ENCODE data around the gene SLC25A4. TPM values are rescaled to one million over a fixed set of nuclear protein-coding genes. Genes with fewer than 3 reads are reported as not detected.

The SLC25A4 gene
- total RNA-seq, 1 donor from 2014 or later, result 2.7 TPM

GRCh38 chr4:185151296-185151695 is 8.2 kb downstream of the SLC25A4 start:
- peaks cover 2% of the 10 kb centered on the region for H3K27me3 Mint-ChIP-seq (ENCODE audit: insufficient read depth)

GRCh38 chr4:185165605-185166063 is 22.6 kb downstream of the SLC25A4 start:
- peaks cover 20% of the 10 kb centered on the region for H3K4me1 Mint-ChIP-seq (ENCODE audit: low read depth)
- H3K27me3 Mint-ChIP-seq (ENCODE audit: insufficient read depth), result peaks cover 32% of the 10 kb centered on the region
- no peak overlapping the region for H3K4me3 Mint-ChIP-seq
- intact Hi-C loops (cut with micrococcal nuclease), result loop anchor here (1.0 to 10.0 kb wide), 7 partner anchors 15 to 432 kb away; partner anchors contain the start of genes ACSL1, ANKRD37 and SLC25A4
- DNase-seq (ENCODE audit: low spot score), result no peak
- peaks cover 55% of the 10 kb centered on the region for H3K36me3 Mint-ChIP-seq (ENCODE audit: low read depth)
- H3K9me3 Mint-ChIP-seq, result no peaks in the 10 kb centered on the region
- H3K27ac Mint-ChIP-seq, result peak overlapping the region; percentile 80

More at GRCh38 chr4:185151296-185151695, 8.2 kb downstream of the SLC25A4 start:
- no peak overlapping the region for H3K27ac Mint-ChIP-seq
- no peak for DNase-seq (ENCODE audit: low spot score)
- peaks cover 18% of the 10 kb centered on the region for H3K36me3 Mint-ChIP-seq (ENCODE audit: low read depth)
- H3K9me3 Mint-ChIP-seq, result no peaks in the 10 kb centered on the region
- no peak overlapping the region for H3K4me3 Mint-ChIP-seq
- no peaks in the 10 kb centered on the region for H3K4me1 Mint-ChIP-seq (ENCODE audit: low read depth)
- intact Hi-C loops (cut with micrococcal nuclease), result no loop called here

- intact Hi-C loops (cut with micrococcal nuclease), result loop anchor here (10.0 kb wide), 1 partner anchor 342 kb away; the partner anchor contains the start of gene ACSL1
- Mint-ChIP-seq H3K36me3 (ENCODE audit: low read depth) (peaks cover 51% of the 10 kb centered on the region), H3K9me3 (no peaks in the 10 kb centered on the region), H3K4me3 (no peak overlapping the region), H3K27me3 (ENCODE audit: insufficient read depth) (peaks cover 27% of the 10 kb centered on the region), H3K4me1 (ENCODE audit: low read depth) (peaks cover 20% of the 10 kb centered on the region), H3K27ac (no peak overlapping the region)
- DNase-seq (ENCODE audit: low spot score), result no peak
Observed at GRCh38 chr4:185167234-185167633, 24.2 kb downstream of the SLC25A4 start.

GRCh38 chr4:185171373-185172071 is 28.5 kb downstream of the SLC25A4 start:
- no peak overlapping the region for H3K27ac Mint-ChIP-seq
- H3K4me1 Mint-ChIP-seq (ENCODE audit: low read depth), result no peaks in the 10 kb centered on the region
- peaks cover 7% of the 10 kb centered on the region for H3K27me3 Mint-ChIP-seq (ENCODE audit: insufficient read depth)
- H3K36me3 Mint-ChIP-seq (ENCODE audit: low read depth), result peaks cover 47% of the 10 kb centered on the region
- no peak overlapping the region for H3K4me3 Mint-ChIP-seq
- DNase-seq (ENCODE audit: low spot score), result no peak
- H3K9me3 Mint-ChIP-seq, result no peaks in the 10 kb centered on the region
- intact Hi-C loops (cut with micrococcal nuclease), result no loop called here

GRCh38 chr4:185179488-185179887 is 36.4 kb downstream of the SLC25A4 start:
- Mint-ChIP-seq H3K27ac (no peak overlapping the region), H3K9me3 (no peaks in the 10 kb centered on the region), H3K4me3 (no peak overlapping the region), H3K27me3 (ENCODE audit: insufficient read depth) (no peaks in the 10 kb centered on the region), H3K36me3 (ENCODE audit: low read depth) (peaks cover 17% of the 10 kb centered on the region), H3K4me1 (ENCODE audit: low read depth) (peaks cover 21% of the 10 kb centered on the region)
- no peak for DNase-seq (ENCODE audit: low spot score)
- intact Hi-C loops (cut with micrococcal nuclease), result no loop called here

- no peak for DNase-seq (ENCODE audit: low spot score)
- Mint-ChIP-seq H3K27me3 (ENCODE audit: insufficient read depth) (no peaks in the 10 kb centered on the region), H3K27ac (no peak overlapping the region), H3K4me1 (ENCODE audit: low read depth) (peaks cover 21% of the 10 kb centered on the region), H3K4me3 (no peak overlapping the region), H3K36me3 (ENCODE audit: low read depth) (peaks cover 12% of the 10 kb centered on the region), H3K9me3 (no peaks in the 10 kb centered on the region)
- intact Hi-C loops (cut with micrococcal nuclease), result loop anchor here (2.0 kb wide), 1 partner anchor 39 kb away; the partner anchor contains the start of gene SLC25A4
Observed at GRCh38 chr4:185182239-185182638, 39.2 kb downstream of the SLC25A4 start.

GRCh38 chr4:185183622-185184281 is 40.7 kb downstream of the SLC25A4 start:
- Mint-ChIP-seq H3K36me3 (ENCODE audit: low read depth) (peaks cover 15% of the 10 kb centered on the region), H3K4me3 (no peak overlapping the region), H3K27ac (no peak overlapping the region), H3K9me3 (no peaks in the 10 kb centered on the region), H3K4me1 (ENCODE audit: low read depth) (peaks cover 24% of the 10 kb centered on the region), H3K27me3 (ENCODE audit: insufficient read depth) (no peaks in the 10 kb centered on the region)
- peak; percentile 53 for DNase-seq (ENCODE audit: low spot score)
- intact Hi-C loops (cut with micrococcal nuclease), result loop anchor here (1.0 to 2.0 kb wide), 4 partner anchors 41 to 178 kb away; partner anchors contain the start of gene SLC25A4

GRCh38 chr4:185186769-185187168 is 43.7 kb downstream of the SLC25A4 start:
- peaks cover 24% of the 10 kb centered on the region for H3K36me3 Mint-ChIP-seq (ENCODE audit: low read depth)
- H3K4me1 Mint-ChIP-seq (ENCODE audit: low read depth), result peaks cover 19% of the 10 kb centered on the region
- DNase-seq (ENCODE audit: low spot score), result no peak
- no peak overlapping the region for H3K4me3 Mint-ChIP-seq
- H3K9me3 Mint-ChIP-seq, result no peaks in the 10 kb centered on the region
- H3K27ac Mint-ChIP-seq, result no peak overlapping the region
- intact Hi-C loops (cut with micrococcal nuclease), result no loop called here
- H3K27me3 Mint-ChIP-seq (ENCODE audit: insufficient read depth), result no peaks in the 10 kb centered on the region

- H3K27ac Mint-ChIP-seq, result no peak overlapping the region
- peaks cover 25% of the 10 kb centered on the region for H3K36me3 Mint-ChIP-seq (ENCODE audit: low read depth)
- no peak for DNase-seq (ENCODE audit: low spot score)
- no peaks in the 10 kb centered on the region for H3K27me3 Mint-ChIP-seq (ENCODE audit: insufficient read depth)
- intact Hi-C loops (cut with micrococcal nuclease), result no loop called here
- H3K4me1 Mint-ChIP-seq (ENCODE audit: low read depth), result peaks cover 26% of the 10 kb centered on the region
- H3K4me3 Mint-ChIP-seq, result no peak overlapping the region
- no peaks in the 10 kb centered on the region for H3K9me3 Mint-ChIP-seq
Observed at GRCh38 chr4:185189606-185190305, 46.7 kb downstream of the SLC25A4 start.

- Mint-ChIP-seq H3K4me1 (ENCODE audit: low read depth) (peaks cover 32% of the 10 kb centered on the region), H3K27ac (no peak overlapping the region), H3K9me3 (no peaks in the 10 kb centered on the region), H3K36me3 (ENCODE audit: low read depth) (peaks cover 28% of the 10 kb centered on the region), H3K4me3 (no peak overlapping the region), H3K27me3 (ENCODE audit: insufficient read depth) (no peaks in the 10 kb centered on the region)
- no peak for DNase-seq (ENCODE audit: low spot score)
- intact Hi-C loops (cut with micrococcal nuclease), result no loop called here
Observed at GRCh38 chr4:185190306-185190856, 47.3 kb downstream of the SLC25A4 start.

- intact Hi-C loops (cut with micrococcal nuclease), result no loop called here
- no peaks in the 10 kb centered on the region for H3K27me3 Mint-ChIP-seq (ENCODE audit: insufficient read depth)
- H3K4me3 Mint-ChIP-seq, result no peak overlapping the region
- H3K9me3 Mint-ChIP-seq, result no peaks in the 10 kb centered on the region
- peaks cover 26% of the 10 kb centered on the region for H3K36me3 Mint-ChIP-seq (ENCODE audit: low read depth)
- H3K27ac Mint-ChIP-seq, result no peak overlapping the region
- H3K4me1 Mint-ChIP-seq (ENCODE audit: low read depth), result peaks cover 35% of the 10 kb centered on the region
- DNase-seq (ENCODE audit: low spot score), result no peak
Observed at GRCh38 chr4:185192059-185192458, 49.0 kb downstream of the SLC25A4 start.

- no peak overlapping the region for H3K27ac Mint-ChIP-seq
- H3K27me3 Mint-ChIP-seq (ENCODE audit: insufficient read depth), result no peaks in the 10 kb centered on the region
- no peaks in the 10 kb centered on the region for H3K9me3 Mint-ChIP-seq
- peaks cover 22% of the 10 kb centered on the region for H3K4me1 Mint-ChIP-seq (ENCODE audit: low read depth)
- intact Hi-C loops (cut with micrococcal nuclease), result no loop called here
- peaks cover 22% of the 10 kb centered on the region for H3K36me3 Mint-ChIP-seq (ENCODE audit: low read depth)
- no peak overlapping the region for H3K4me3 Mint-ChIP-seq
- no peak for DNase-seq (ENCODE audit: low spot score)
Observed at GRCh38 chr4:185194924-185195888, 52.1 kb downstream of the SLC25A4 start.

Measured in activated T-helper 1 cell treated with anti-CD3 and anti-CD28 coated beads, Interleukin-12 subunit alpha, Interleukin-12 subunit beta, Interleukin-2, Interleukin-4 antibody, amounts not matched to agents 30 ng/mL and 10 ng/mL and 1 ng/mL, durations not matched to agents 14 hours and 24 hours and 36 hours (primary cell).